ENCODE measurements around the gene SAPCD1.

SAPCD1 gene

DNA sequence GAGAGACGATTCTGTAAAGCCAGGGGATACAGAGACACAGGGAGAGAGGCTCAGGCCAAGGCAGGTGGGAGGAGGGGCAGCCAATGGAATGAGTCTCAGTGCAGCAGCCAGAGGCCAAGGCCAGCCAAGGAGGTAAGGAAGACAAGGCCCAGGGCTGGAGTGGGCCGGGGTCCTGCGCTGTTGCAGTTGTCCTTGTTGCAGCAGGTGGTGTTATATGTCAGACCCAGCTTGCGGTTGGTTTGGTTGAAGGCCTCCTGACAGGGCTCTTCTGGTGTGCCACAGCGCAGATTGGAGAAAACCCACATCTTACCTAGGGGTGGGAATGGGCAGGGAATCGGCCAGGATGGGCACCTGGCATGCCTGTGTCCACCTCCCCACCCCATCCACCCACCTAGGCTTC, 43.5 kb upstream of the SAPCD1 start:
- TF ChIP-seq, protein P1, sequence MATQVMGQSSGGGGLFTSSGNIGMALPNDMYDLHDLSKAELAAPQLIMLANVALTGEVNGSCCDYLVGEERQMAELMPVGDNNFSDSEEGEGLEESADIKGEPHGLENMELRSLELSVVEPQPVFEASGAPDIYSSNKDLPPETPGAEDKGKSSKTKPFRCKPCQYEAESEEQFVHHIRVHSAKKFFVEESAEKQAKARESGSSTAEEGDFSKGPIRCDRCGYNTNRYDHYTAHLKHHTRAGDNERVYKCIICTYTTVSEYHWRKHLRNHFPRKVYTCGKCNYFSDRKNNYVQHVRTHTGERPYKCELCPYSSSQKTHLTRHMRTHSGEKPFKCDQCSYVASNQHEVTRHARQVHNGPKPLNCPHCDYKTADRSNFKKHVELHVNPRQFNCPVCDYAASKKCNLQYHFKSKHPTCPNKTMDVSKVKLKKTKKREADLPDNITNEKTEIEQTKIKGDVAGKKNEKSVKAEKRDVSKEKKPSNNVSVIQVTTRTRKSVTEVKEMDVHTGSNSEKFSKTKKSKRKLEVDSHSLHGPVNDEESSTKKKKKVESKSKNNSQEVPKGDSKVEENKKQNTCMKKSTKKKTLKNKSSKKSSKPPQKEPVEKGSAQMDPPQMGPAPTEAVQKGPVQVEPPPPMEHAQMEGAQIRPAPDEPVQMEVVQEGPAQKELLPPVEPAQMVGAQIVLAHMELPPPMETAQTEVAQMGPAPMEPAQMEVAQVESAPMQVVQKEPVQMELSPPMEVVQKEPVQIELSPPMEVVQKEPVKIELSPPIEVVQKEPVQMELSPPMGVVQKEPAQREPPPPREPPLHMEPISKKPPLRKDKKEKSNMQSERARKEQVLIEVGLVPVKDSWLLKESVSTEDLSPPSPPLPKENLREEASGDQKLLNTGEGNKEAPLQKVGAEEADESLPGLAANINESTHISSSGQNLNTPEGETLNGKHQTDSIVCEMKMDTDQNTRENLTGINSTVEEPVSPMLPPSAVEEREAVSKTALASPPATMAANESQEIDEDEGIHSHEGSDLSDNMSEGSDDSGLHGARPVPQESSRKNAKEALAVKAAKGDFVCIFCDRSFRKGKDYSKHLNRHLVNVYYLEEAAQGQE (IDR thresholded peaks at IDR 0.05; ENCODE audit: insufficient replicate concordance, low read depth) = no peak
- TF ChIP-seq GABPA (IDR thresholded peaks at IDR 0.05; ENCODE audit: low read depth) = no peak
- no peak for TF ChIP-seq POLR2AphosphoS5 (IDR thresholded peaks at IDR 0.05; ENCODE audit: low read depth)
- TF ChIP-seq SPI1 (IDR thresholded peaks at IDR 0.05; ENCODE audit: borderline replicate concordance, low read depth) = no peak
- TF ChIP-seq, protein P2, sequence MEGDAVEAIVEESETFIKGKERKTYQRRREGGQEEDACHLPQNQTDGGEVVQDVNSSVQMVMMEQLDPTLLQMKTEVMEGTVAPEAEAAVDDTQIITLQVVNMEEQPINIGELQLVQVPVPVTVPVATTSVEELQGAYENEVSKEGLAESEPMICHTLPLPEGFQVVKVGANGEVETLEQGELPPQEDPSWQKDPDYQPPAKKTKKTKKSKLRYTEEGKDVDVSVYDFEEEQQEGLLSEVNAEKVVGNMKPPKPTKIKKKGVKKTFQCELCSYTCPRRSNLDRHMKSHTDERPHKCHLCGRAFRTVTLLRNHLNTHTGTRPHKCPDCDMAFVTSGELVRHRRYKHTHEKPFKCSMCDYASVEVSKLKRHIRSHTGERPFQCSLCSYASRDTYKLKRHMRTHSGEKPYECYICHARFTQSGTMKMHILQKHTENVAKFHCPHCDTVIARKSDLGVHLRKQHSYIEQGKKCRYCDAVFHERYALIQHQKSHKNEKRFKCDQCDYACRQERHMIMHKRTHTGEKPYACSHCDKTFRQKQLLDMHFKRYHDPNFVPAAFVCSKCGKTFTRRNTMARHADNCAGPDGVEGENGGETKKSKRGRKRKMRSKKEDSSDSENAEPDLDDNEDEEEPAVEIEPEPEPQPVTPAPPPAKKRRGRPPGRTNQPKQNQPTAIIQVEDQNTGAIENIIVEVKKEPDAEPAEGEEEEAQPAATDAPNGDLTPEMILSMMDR (IDR thresholded peaks at IDR 0.05; ENCODE audit: insufficient read depth, low read length) = no peak
- no peak overlapping the region for H3K4me3 ChIP-seq (replicated peaks; ENCODE audit: insufficient read depth, low read length)
- no peaks in the 10 kb centered on the region for H3K27me3 ChIP-seq (ENCODE audit: insufficient read depth, poor library complexity, severe bottlenecking)
- H3K27ac ChIP-seq (replicated peaks) = no peak overlapping the region
- DNase-seq (ENCODE audit: low read depth in 1 of 2, low spot score in 1 of 2) = no peak

DNA sequence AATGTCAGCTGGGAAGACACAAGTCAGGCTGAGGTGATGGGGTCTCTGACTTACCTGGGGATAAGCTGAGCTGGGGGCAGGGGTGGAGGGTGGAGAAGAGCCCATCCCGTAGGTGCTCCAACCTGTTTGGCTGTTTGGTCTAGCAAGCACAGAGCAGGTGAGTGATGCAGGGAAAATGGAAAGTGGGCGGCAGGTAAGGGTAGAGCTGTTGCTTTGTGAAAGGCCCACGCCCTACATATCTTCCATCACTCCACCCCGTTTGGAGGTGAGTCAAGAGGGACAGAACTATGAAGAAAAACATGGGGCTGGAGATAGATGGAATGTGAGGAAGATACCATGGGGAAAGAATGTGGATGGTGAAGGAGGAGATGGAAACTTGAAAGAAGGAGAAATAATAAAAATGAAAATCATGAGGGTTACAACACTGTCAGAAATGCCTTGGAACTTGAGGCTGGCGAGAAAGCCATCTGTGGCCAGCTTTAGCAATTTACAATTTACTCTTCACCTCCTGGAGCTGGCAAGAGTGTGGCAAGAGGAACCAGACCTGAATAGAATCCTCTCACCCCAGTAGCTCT, 42.2 kb upstream of the SAPCD1 start:
- no peak for TF ChIP-seq POLR2AphosphoS5 (IDR thresholded peaks at IDR 0.05; ENCODE audit: low read depth)
- TF ChIP-seq, protein P2 (IDR thresholded peaks at IDR 0.05; ENCODE audit: insufficient read depth, low read length) = no peak
- TF ChIP-seq, protein P1 (IDR thresholded peaks at IDR 0.05; ENCODE audit: insufficient replicate concordance, low read depth) = no peak
- no peak for TF ChIP-seq GABPA (IDR thresholded peaks at IDR 0.05; ENCODE audit: low read depth)
- no peak for TF ChIP-seq SPI1 (IDR thresholded peaks at IDR 0.05; ENCODE audit: borderline replicate concordance, low read depth)
- no peak for DNase-seq (ENCODE audit: low read depth in 1 of 2, low spot score in 1 of 2)
- no peak overlapping the region for H3K27ac ChIP-seq (replicated peaks)

DNA sequence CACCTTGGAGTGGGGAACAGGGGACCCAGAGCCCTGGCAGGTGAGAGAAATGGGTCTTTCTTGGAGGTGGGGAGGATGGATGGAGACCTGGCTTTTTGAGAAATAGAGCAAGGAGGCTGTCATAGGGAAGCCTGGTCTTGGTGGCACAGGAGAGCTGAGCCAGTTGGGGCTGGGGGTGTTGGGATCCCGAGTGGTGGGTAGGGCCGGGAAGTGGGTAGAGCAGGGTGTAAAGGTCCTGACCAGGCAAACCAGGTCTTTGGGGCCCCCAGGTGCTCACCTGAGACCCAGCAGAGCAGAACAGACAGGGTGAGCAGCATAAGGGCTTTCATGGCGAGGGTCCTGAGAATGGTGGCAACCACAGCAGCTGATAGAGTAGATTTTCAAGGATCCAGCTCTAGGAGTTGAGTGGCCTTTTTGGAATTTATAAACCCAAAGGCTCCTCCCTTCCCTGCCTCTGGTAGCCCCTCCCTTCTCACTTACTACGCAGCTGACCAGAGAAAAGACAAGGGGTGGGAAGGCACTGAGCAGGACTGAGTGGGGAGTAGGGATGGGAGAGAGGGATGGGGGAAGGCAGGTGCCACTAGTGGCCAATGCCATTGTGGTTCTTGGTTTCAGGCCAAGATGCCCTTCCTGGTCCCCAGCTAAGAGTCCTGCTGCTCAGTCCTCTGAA, 41.0 kb upstream of the SAPCD1 start, which contains the start of gene LY6G6C:
LY6G6C (minus strand) TSS at position 396 of the 670 bp plus-strand sequence; CDS start at position 329, 67 bp downstream.
- TF ChIP-seq SPI1 (IDR thresholded peaks at IDR 0.05; ENCODE audit: borderline replicate concordance, low read depth) (no peak), GABPA (IDR thresholded peaks at IDR 0.05; ENCODE audit: low read depth) (no peak), POLR2AphosphoS5 (IDR thresholded peaks at IDR 0.05; ENCODE audit: low read depth) (no peak)
- TF ChIP-seq, protein P2 (IDR thresholded peaks at IDR 0.05; ENCODE audit: insufficient read depth, low read length) = no peak
- TF ChIP-seq, protein P1 (IDR thresholded peaks at IDR 0.05; ENCODE audit: insufficient replicate concordance, low read depth) = no peak
- H3K27ac ChIP-seq (replicated peaks) = no peak within 1 kb of the TSS

More for the DNA sequence above, 42.2 kb upstream of the SAPCD1 start:
- no peaks in the 10 kb centered on the region for H3K27me3 ChIP-seq (ENCODE audit: insufficient read depth, poor library complexity, severe bottlenecking)
- H3K4me3 ChIP-seq (replicated peaks; ENCODE audit: insufficient read depth, low read length) = no peak overlapping the region

More for the DNA sequence above, 41.0 kb upstream of the SAPCD1 start, which contains the start of gene LY6G6C:
- DNase-seq (ENCODE audit: low read depth in 1 of 2, low spot score in 1 of 2) = no peak
- Histone ChIP-seq H3K4me3 (replicated peaks; ENCODE audit: insufficient read depth, low read length) (no peak within 1 kb of the TSS), H3K27me3 (ENCODE audit: insufficient read depth, poor library complexity, severe bottlenecking) (no peaks in the 10 kb centered on the region)
